ENCODE measurements around the gene GATD1. TPM values are rescaled to one million over a fixed set of nuclear protein-coding genes. Genes with fewer than 3 reads are reported as not detected.
A peak's percentile ranks its signal among the peaks of the same experiment; 100 is the strongest.

GATD1 gene
- total RNA-seq, 2 donors from 2014 or later = 39.9 to 84.9 TPM

GRCh38 chr11:720017-720641 is 57.2 kb downstream of the GATD1 start:
- TF ChIP-seq, protein P1, sequence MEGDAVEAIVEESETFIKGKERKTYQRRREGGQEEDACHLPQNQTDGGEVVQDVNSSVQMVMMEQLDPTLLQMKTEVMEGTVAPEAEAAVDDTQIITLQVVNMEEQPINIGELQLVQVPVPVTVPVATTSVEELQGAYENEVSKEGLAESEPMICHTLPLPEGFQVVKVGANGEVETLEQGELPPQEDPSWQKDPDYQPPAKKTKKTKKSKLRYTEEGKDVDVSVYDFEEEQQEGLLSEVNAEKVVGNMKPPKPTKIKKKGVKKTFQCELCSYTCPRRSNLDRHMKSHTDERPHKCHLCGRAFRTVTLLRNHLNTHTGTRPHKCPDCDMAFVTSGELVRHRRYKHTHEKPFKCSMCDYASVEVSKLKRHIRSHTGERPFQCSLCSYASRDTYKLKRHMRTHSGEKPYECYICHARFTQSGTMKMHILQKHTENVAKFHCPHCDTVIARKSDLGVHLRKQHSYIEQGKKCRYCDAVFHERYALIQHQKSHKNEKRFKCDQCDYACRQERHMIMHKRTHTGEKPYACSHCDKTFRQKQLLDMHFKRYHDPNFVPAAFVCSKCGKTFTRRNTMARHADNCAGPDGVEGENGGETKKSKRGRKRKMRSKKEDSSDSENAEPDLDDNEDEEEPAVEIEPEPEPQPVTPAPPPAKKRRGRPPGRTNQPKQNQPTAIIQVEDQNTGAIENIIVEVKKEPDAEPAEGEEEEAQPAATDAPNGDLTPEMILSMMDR (IDR thresholded peaks at IDR 0.05) = no peak
- no peak for DNase-seq
- no peaks in the 10 kb centered on the region for H3K36me3 ChIP-seq
- no peaks in the 10 kb centered on the region for H3K9me3 ChIP-seq
- H3K27me3 ChIP-seq = no peaks in the 10 kb centered on the region
- intact Hi-C loops (cut with DNase I) = loop anchor here (10.0 kb wide), 1 partner anchor 165 kb away; no protein-coding TSS in a partner anchor
- peaks cover 20% of the 10 kb centered on the region for H3K4me1 ChIP-seq
- H3K9ac ChIP-seq (ENCODE audit: low read depth in 2 of 2, low read length in 2 of 2) = peak overlapping the region in 1 of 2 donors; percentile 19
- no peak overlapping the region for H3K27ac ChIP-seq
- no peak overlapping the region for H3K4me3 ChIP-seq

GRCh38 chr11:719214-720016 is 57.9 kb downstream of the GATD1 start:
- Histone ChIP-seq H3K4me1 (peaks cover 18% of the 10 kb centered on the region), H3K36me3 (no peaks in the 10 kb centered on the region), H3K27ac (no peak overlapping the region), H3K9me3 (no peaks in the 10 kb centered on the region), H3K27me3 (no peaks in the 10 kb centered on the region), H3K9ac (ENCODE audit: low read depth in 2 of 2, low read length in 2 of 2) (no peak overlapping the region), H3K4me3 (no peak overlapping the region)
- intact Hi-C loops (cut with DNase I) = loop anchor here (2.0 to 10.0 kb wide), 2 partner anchors 23 to 165 kb away; no protein-coding TSS in a partner anchor
- peak; percentile 26 for DNase-seq
- TF ChIP-seq, protein P1 (IDR thresholded peaks at IDR 0.05) = no peak

Other genes starting within 250 kb of the GATD1 start
- gene HRAS, start 241.9 kb downstream of the GATD1 start, total RNA-seq = 10 to 100 TPM; 38.4 to 67.0 TPM
- 1 to 10 TPM; 2.8 to 3.2 TPM for gene LRRC56, start 240.0 kb downstream of the GATD1 start, total RNA-seq
- 10 to 100 TPM in 1 of 2 donors, 1 to 10 TPM in 1; 9.8 to 13.6 TPM for gene LMNTD2, start 216.7 kb downstream of the GATD1 start, total RNA-seq
- gene RASSF7, start 216.5 kb downstream of the GATD1 start, total RNA-seq = 100 to 1,000 TPM; 108 to 139 TPM
- 10 to 100 TPM; 29.4 to 41.9 TPM for gene PHRF1, start 201.0 kb downstream of the GATD1 start, total RNA-seq
- gene IRF7, start 161.5 kb downstream of the GATD1 start, total RNA-seq = 10 to 100 TPM; 22.1 to 25.6 TPM
- gene CDHR5, start 152.5 kb downstream of the GATD1 start, total RNA-seq = 100 to 1,000 TPM; 140 to 310 TPM
- gene SCT, start 150.3 kb downstream of the GATD1 start, total RNA-seq = 1 to 10 TPM; 1.1 to 3.2 TPM
- under 1 TPM; 0.69 to 0.79 TPM for gene DRD4, start 140.2 kb downstream of the GATD1 start, total RNA-seq
- 10 to 100 TPM; 21.7 to 25.8 TPM for gene DEAF1, start 82.3 kb downstream of the GATD1 start, total RNA-seq
- 10 to 100 TPM; 18.4 to 36.6 TPM for gene TMEM80, start 81.7 kb downstream of the GATD1 start, total RNA-seq
- 100 to 1,000 TPM; 192 to 254 TPM for gene EPS8L2, start 71.3 kb downstream of the GATD1 start, total RNA-seq
- 100 to 1,000 TPM; 195 to 274 TPM for gene TALDO1, start 30.0 kb downstream of the GATD1 start, total RNA-seq
- gene CEND1, start 12.6 kb upstream of the GATD1 start, total RNA-seq = under 1 TPM; 0.35 to 0.40 TPM
- 10 to 100 TPM; 31.8 to 37.7 TPM for gene SLC25A22, start 20.8 kb upstream of the GATD1 start, total RNA-seq
- 10 to 100 TPM; 17.7 to 47.5 TPM for gene PIDD1, start 27.7 kb upstream of the GATD1 start, total RNA-seq
- 1,000 to 10,000 TPM; 2,068 to 2,303 TPM for gene RPLP2, start 32.5 kb upstream of the GATD1 start, total RNA-seq
- 100 to 1,000 TPM; 139 to 155 TPM for gene PNPLA2, start 41.4 kb upstream of the GATD1 start, total RNA-seq
- gene CRACR2B, start 50.4 kb upstream of the GATD1 start, total RNA-seq = 100 to 1,000 TPM in 1 of 2 donors, 10 to 100 TPM in 1; 97.3 to 108 TPM
- gene CD151, start 55.5 kb upstream of the GATD1 start, total RNA-seq = 100 to 1,000 TPM; 371 to 396 TPM
- 100 to 1,000 TPM in 1 of 2 donors, 10 to 100 TPM in 1; 77.4 to 181 TPM for gene POLR2L, start 65.0 kb upstream of the GATD1 start, total RNA-seq
- gene TSPAN4, start 65.4 kb upstream of the GATD1 start, total RNA-seq = 10 to 100 TPM; 12.1 to 12.7 TPM
- gene CHID1, start 133.3 kb upstream of the GATD1 start, total RNA-seq = 100 to 1,000 TPM in 1 of 2 donors, 10 to 100 TPM in 1; 46.4 to 113 TPM
- 10 to 100 TPM; 69.4 to 72.5 TPM for gene AP2A2, start 148.4 kb upstream of the GATD1 start, total RNA-seq

All from colonic mucosa (tissue), 4 donors.